Erythroblast (primary cell): ENCODE results near the gene ASB8.
"Not testable (repeated sequence)": the region's sequence is repeated elsewhere in the genome, so short reads cannot be mapped to it uniquely, and the experiment has no call there.

Source experiments
- DNase-seq, 2 experiments: peaks; one replicate each; lab custom pipeline; 2025; lab: John Stamatoyannopoulos, UW
- GATA1 ChIP-seq: IDR thresholded peaks from 2 replicates; pipeline ENCODE4 v1.6.1; 2011; ENCODE audit warnings: low read depth, mild to moderate bottlenecking, control low read depth, low read length, moderate library complexity
- POLR2A ChIP-seq: IDR thresholded peaks from 2 replicates; pipeline ENCODE4 v1.6.1; 2011; ENCODE audit warnings: mild to moderate bottlenecking, low read length

Gene ASB8

GRCh38 chr12:48142818-48143674 is 14.3 kb downstream of the ASB8 start:
- no peak for DNase-seq
- no peak for TF ChIP-seq POLR2A
- TF ChIP-seq GATA1, result no peak

- TF ChIP-seq POLR2A (no peak), GATA1 (no peak)
- DNase-seq, result no peak
Observed at GRCh38 chr12:48135027-48135426, 22.3 kb downstream of the ASB8 start.

DNA sequence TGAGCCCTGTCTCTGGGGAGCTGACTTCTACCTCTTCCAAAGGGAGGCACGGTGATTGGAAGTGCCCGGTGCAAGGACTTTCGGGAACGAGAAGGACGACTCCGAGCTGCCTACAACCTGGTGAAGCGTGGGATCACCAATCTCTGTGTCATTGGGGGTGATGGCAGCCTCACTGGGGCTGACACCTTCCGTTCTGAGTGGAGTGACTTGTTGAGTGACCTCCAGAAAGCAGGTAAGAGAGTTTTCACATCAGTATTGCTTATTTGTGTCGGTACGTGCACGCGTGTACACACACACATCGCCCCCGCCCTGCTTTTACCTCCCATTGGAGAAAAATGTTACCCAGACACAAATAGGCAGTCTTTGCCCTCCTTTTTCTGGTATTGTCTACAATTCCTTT is 24.5 kb downstream of the ASB8 start:
- TF ChIP-seq GATA1 (no peak), POLR2A (no peak)
- no peak for DNase-seq

DNA sequence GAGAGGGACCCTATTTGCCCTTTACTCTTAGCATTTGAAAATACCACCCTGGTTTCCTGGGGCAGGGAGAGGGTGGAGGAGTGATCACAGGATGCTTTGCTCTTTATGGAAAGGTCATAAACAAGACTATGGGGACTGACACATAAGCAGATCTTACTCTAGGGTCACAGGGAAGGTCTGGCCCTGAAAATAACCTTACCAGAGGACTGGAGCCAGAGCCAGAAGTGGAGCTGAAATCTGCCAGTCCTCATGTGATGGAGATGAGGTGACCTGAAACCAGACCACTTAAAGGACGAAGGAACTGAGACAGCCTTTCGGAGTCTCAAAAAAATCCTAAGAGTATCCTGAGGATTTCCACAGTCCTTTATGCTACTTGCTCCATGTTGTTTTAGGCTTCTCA is 25.8 kb downstream of the ASB8 start:
- TF ChIP-seq GATA1, result no peak
- TF ChIP-seq POLR2A, result no peak
- no peak for DNase-seq

DNA sequence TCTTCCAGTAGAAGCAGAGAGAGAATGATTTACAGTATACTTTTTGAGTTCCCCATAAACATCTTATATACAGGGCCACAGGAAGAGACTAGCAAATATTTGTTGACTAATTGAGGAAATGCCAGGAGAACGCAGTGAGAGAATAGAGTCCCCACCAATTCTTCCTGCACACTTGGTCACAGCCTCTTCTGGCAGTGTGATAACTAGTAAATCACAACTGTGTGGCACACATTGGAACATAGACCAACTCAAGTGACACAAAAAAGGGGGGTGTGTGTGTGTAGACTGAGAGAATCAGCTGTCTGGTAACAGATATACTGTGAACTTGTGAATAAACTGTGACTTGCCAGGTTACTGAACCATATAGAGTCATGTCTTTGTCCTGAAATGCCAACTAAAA is 27.9 kb downstream of the ASB8 start:
- no peak for DNase-seq
- TF ChIP-seq POLR2A, result no peak
- no peak for TF ChIP-seq GATA1

GRCh38 chr12:48128800-48129199 is 28.5 kb downstream of the ASB8 start:
- DNase-seq, result no peak
- TF ChIP-seq POLR2A (no peak), GATA1 (no peak)

DNA sequence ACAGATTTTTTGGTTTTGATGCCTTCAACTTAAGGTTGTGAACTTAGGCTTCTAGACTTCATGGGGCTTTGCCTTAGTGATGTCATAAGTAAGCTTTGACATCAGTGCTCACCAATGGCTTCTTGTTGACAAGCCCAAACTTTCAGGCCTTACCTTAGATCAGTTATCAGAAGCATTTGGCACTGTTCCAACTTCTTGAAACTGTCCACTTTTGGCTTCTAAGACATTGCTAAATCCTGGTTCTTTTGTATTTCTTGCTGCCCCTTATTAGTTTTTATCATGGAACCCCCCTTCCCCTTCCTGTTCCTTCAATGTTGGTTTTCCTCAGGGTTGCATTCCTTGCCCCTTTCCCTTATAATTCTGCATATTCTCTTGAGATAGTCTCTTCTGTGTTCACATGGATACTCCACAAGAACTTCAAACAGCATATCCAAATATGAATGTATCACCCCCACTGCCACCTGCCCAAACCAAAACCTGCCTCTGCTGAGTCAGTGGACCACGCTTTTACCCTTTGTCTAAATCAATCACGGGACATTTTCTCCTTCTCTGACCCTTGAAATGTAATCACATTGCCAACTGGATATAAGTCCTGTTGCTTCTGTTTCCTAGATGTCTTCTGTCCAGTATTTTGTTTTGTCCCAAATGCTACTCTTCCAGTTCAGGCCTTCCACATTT is 30.2 kb downstream of the ASB8 start:
- TF ChIP-seq POLR2A (no peak), GATA1 (no peak)
- peak; percentile 16 to 25 for DNase-seq

- TF ChIP-seq POLR2A (no peak), GATA1 (no peak)
- DNase-seq, result no peak
Observed at GRCh38 chr12:48125985-48126384, 31.3 kb downstream of the ASB8 start.

GRCh38 chr12:48125542-48125941 is 31.8 kb downstream of the ASB8 start:
- DNase-seq, result not testable (repeated sequence)

GRCh38 chr12:48123169-48123568 is 34.1 kb downstream of the ASB8 start:
- no peak for DNase-seq
- TF ChIP-seq GATA1 (no peak), POLR2A (no peak)

- TF ChIP-seq GATA1 (no peak), POLR2A (no peak)
- peak; percentile 69 to 80 for DNase-seq
Observed at GRCh38 chr12:48122065-48122834, 35.1 kb downstream of the ASB8 start.

DNA sequence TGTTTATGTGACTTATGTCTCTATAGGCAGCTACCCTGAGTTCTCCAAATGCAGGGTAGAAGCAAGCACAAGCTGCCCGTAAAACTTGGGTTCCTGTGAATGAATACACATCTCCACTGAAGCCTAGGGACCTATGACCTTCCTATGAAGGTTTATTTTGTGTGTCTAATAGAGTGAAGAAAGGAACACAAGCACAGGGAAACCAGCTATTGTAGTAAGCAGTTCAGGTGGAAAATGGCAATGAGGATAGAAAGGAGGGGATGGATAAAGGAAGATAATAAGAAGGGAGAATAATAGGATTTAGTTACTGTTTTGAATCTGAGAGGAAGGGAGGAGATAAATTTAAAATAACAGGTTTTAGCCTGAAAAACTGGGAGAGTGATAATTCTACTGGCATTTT is 35.8 kb downstream of the ASB8 start:
- no peak for TF ChIP-seq POLR2A
- TF ChIP-seq GATA1, result no peak
- DNase-seq, result no peak

- no peak for DNase-seq
- TF ChIP-seq POLR2A, result no peak
- TF ChIP-seq GATA1, result no peak
Observed at GRCh38 chr12:48119834-48120195, 37.5 kb downstream of the ASB8 start.
